T follicular helper cell (primary cell): ENCODE data around the gene SLC25A26.

ENCODE experiments used
- DNase-seq: peaks from one replicate; pipeline ENCODE4 v3.0.0-alpha.2; 2020; ENCODE audit warnings: low read depth

SLC25A26 gene

GRCh38 chr3:66227051-66227450 is 6.2 kb downstream of the SLC25A26 start:
- no peak for DNase-seq

GRCh38 chr3:66227915-66228314 is 7.1 kb downstream of the SLC25A26 start:
- no peak for DNase-seq

DNA sequence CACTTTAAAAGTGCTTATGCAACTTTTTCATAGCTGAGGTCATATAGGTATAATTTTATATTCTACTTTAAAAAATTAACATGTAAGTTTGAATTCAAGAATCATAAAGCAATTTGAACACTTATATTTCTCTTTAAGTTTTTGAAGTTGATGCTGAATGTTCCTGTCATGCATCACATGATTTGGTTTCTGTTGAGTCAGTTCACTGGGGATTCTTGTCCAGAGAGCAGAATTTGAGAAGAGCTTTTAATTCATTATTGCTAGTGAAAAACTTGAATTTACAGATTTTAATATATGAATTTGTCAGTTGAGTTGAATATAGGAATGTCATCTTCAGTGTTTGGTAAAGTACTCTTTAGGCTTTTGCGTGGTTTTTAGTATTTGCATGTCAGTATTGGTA is 7.9 kb downstream of the SLC25A26 start:
- DNase-seq = no peak

DNA sequence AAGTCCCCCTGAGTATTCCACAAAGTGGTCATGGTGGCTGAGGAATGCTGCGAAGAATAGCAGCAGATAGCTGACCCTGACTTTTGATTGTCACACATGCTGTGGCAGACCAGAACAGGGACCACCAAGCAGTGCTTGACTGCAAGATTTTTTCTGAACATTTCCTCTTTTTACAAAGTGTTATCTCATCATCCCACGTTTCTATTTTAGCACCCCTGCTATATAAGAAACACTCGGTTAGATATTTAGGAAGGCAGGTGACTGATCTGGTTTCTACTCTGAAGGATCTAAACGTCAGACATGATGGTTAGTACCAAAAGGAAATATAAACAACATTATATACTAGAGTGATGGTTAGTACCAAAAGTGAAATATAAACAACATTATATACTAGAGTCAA is 9.1 kb downstream of the SLC25A26 start:
- no peak for DNase-seq

DNA sequence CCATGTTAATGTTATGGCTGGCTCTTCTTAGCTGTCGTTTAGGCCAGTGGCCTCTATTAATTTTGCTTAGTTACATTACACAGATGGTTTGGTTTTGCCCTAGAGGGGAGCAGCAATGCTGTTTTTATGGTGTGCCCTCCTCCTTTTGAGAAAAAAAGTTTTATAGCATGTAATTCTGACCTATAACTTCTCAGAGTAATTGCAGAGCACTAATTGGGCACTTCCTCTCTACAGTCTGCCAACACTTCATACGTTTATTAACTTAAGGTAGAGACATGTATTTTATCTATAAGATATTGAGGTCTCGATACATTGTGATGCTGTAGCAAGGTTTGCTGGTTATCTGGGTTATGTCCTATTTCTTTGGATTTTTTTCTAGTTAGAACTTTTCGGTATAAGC is 12.2 kb downstream of the SLC25A26 start:
- no peak for DNase-seq

- no peak for DNase-seq
Observed at GRCh38 chr3:66236281-66236680, 15.5 kb downstream of the SLC25A26 start.

- DNase-seq = no peak
Observed at GRCh38 chr3:66237552-66237951, 16.8 kb downstream of the SLC25A26 start.

DNA sequence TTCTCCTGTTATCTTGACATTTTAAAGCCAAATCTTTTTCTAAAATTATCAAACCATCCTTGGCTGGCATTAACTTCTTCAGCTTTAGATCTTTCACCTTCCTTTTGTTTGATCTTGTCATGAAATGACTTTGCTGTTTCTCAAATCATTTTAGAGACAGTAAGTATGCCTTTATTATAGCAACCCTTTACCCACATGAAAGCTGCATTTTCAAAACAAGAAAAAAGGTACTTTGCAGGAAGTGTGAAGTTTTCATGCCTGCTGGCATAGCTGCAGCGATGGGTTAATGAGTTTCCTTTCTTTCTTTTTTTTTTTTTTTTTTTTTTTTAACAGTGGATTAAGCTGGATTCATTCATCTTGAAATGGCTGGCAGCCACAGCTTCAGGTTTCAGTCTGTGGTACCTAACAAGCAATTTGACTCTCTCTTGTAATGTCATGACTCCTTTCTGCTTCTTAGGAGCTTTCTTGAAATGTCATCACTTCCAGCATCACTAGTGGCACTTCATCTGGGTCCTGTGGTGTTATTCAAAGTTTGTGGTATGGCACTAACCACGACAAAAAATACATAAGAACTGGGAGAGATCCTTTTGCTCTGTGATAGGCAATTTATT is 18.8 kb downstream of the SLC25A26 start:
- no peak for DNase-seq

DNA sequence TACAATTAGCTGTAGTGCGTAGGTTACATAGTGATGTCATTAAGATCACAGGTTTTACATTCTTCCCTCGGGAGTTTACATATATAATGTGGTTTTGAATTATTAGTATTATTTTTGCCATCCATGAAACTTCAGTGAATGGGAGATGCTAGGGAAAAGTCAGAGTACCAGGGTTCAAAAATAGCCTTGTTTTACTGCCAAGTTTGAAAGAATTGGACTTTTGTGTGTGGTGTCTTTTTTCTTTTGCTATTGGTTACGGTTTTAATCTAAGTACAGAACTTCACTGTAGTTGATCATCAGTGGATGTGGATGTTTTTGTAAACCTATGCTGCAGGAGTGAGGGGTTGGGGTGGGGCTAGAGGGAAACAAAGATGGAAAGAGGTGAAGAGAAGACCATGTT is 20.7 kb downstream of the SLC25A26 start:
- DNase-seq = no peak

- no peak for DNase-seq
Observed at GRCh38 chr3:66242788-66243464, 22.1 kb downstream of the SLC25A26 start.

- DNase-seq = no peak
Observed at GRCh38 chr3:66248641-66249040, 27.8 kb downstream of the SLC25A26 start.

GRCh38 chr3:66253790-66254620 is 33.2 kb downstream of the SLC25A26 start:
- no peak for DNase-seq

GRCh38 chr3:66255865-66256264 is 35.1 kb downstream of the SLC25A26 start:
- no peak for DNase-seq

DNA sequence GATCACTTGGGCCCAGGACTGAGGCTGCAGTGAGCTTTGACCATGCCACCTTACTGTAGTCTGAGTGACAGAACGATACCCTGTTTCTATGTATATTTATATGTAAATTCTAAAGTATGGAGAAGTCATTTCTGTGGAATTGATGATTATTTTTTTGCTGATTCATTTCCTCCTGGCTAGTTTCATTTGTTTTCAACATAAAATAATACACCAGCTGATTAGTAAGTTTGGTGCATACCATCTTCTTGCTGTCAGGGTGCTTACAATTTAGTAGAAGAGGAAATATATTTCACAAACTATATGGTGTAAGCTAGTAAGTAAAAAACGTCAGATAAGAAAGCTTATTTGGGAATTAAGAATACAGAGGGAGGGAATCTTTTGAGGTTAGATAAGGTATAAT is 36.0 kb downstream of the SLC25A26 start:
- no peak for DNase-seq

DNA sequence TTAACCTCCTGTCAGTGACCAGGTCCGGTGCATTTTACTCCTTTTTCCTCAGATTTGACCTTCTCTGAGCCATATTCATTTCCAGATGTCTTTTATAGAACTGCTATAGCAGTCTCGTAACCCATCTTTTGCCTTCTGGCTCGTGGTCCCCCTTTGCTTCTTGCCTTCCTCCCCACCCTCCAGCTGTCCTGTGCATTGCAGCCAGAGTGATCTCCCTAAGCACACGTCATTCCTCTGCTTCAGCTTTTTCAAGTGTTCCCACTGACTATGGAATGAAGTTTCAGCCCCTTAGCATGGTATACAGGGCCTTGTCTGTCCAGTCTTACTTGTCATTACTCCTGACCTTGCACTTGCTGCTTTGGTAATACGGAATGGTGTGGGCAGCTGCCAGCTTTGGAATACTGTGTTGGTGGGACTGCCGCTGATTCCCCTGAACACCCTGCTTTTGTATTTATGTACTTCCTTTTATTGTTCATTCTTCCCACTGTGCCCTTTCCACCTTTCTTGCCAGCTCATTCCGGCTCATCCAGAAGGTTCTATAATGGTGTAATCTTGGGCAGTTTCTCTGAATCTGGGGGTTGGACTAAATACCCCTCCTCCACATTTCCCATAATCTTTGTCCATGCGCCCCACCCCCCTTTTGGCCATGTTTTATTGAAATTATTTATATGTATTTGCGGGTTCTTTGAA is 38.9 kb downstream of the SLC25A26 start:
- DNase-seq = no peak

DNA sequence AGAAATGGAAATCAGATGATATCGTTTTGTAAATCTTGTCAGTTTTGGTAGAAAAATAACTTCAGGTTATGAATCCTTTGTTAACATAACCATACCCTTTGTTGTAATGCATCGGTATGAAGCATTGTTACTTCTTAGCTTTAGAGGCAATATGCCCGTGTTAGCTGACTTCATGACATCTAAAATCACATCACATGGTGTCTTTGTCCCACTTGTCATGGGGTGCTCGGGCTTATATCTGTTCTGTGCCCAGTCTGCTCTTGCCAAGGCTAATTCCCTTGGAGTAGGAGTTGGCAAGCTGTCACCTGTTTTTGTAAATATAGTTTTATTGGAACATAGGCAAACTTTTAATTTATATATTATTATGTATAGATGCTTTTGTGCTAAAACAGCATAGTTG is 39.6 kb downstream of the SLC25A26 start:
- no peak for DNase-seq

GRCh38 chr3:66261355-66261754 is 40.6 kb downstream of the SLC25A26 start:
- DNase-seq = no peak

GRCh38 chr3:66265649-66266048 is 44.8 kb downstream of the SLC25A26 start:
- DNase-seq = no peak

DNA sequence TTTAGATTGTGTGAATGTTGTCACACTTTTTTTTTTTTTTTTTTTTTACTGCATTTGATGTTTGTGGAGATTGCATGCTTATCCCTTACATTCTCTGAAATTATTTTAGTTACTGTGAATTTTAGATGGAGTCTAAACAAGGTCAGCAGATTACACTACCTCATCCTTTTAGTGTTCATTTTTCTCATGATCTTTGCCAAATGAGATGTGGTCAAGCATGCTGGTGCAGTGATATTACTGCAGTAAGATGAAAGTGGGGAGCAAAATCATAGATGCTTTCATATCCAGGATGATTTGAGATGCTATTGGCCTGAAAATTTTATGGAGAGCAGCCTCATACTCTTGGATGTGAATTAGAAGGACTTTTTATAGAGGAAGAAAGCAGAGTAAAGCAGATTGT is 45.8 kb downstream of the SLC25A26 start:
- no peak for DNase-seq

DNA sequence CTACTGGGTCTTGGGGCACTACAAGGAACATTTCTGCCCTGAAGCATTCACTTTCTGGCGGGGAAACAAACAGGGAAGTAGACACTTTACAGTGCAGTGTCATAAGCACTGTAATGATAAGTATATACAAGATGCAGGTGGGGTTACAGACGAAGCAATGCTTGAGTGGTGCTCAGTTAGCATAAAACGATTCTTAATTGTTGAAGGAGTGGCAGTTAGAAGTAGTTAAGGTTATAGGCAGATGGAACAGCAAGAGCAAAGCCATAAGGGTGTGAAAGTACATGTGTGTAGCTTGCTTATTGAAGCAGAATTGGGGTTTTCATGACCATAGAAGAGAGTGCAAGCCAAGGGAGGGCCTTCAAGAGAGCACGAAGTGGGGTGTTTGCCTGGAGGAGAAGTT is 46.2 kb downstream of the SLC25A26 start:
- no peak for DNase-seq

- DNase-seq = no peak
Observed at GRCh38 chr3:66267906-66268305, 47.1 kb downstream of the SLC25A26 start.

DNA sequence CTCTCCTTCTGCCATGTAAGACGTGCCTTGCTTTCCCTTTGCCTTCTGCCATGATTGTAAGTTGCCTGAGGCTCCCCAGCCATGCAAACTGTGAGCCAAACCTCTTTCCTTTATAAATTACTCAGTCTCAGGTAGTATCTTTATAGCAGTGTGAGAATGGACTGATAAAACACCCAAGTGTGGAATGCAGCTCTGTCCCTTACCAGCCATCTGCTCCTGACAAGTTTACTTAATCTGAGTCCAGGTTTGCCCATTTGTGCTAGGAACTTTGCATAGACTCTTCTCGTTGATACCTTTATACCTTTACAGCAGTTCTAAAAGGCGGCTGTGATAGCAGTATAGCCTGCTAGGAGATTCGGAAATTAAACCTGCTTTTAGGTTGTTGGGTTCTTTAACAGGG is 48.1 kb downstream of the SLC25A26 start:
- no peak for DNase-seq

DNA sequence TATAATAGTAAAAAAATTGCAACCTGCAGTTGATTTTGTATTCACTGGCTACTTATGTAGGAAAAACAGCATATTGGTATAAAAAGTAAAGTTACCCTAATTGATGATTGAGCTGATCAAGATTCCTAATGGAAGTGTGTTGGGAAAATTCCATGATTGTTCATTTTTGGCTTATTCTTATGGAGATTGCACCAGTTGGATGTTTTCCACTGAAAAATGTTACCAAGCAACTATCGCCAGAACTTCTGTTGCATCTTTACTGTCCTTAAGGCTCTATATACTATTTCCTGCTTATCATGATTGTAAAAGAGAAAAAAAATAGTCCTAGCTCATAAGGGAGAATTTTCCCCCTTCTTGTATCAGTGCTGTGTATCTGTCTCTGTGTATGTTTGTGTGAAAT is 48.6 kb downstream of the SLC25A26 start:
- no peak for DNase-seq
